HCT116 (cell line): Measurements from ENCODE around the gene GSTM5. TPM values are rescaled to one million over a fixed set of nuclear protein-coding genes. Genes with fewer than 3 reads are reported as not detected.
"Not testable (repeated sequence)": the region's sequence is repeated elsewhere in the genome, so short reads cannot be mapped to it uniquely, and the experiment has no call there.

Experiments
- ATAC-seq: fragments of 200-7000 bp; cut with Tn5 transposase; 2 replicates; pipeline ENCODE4 v1.9.1; 2020; ENCODE audit warnings: mild to moderate bottlenecking, moderate library complexity
- BruUV-seq: library from RNA; stranded (reverse); fragments of 400-500 nt; replicated peaks from 2 replicates; lab custom pipeline; 2021; lab: Mats Ljungman, UMichigan
- CTCF ChIA-PET: fragments of 300-600 bp; sonication (Branson Sonifier 250); formaldehyde crosslinking; loops from one replicate; lab custom pipeline; 2021; ENCODE audit warnings: antibody characterized with exemption; lab: Charles Lee
- POLR2A ChIA-PET: fragments of 300-600, 350-600 bp; sonication (Branson Sonifier 250); formaldehyde crosslinking; loops from one replicate; lab custom pipeline; 2021; ENCODE audit warnings: antibody characterized with exemption; lab: Charles Lee
- RAD21 ChIA-PET, 2 experiments: fragments of 300-600 bp; sonication (Branson Sonifier 250); formaldehyde crosslinking; loops; one replicate each; lab custom pipeline; 2023; ENCODE audit warnings: low total read pairs in 2 of 2; ENCODE audit not compliant: uncharacterized antibody in 2 of 2, unreplicated experiment in 2 of 2, low non-redundant PET in 1 of 2; lab: Charles Lee
- DNase-seq: peaks from one replicate; pipeline ENCODE4 v3.0.0-alpha.2; 2010; ENCODE audit warnings: low read depth, low spot score
- H2AFZ ChIP-seq: fragments of 200-600 bp; shearing (Covaris generic), sonication (generic); 2 replicates; pipeline ENCODE4 v1.6.1; 2017; ENCODE audit warnings: low read depth, mixed run types, mixed read lengths, antibody characterized with exemption, low read length; ENCODE audit not compliant: poor library complexity, severe bottlenecking
- H3K27ac ChIP-seq: 2 replicates; pipeline ENCODE4 v1.5.1; 2012; ENCODE audit warnings: low read depth, low read length
- H3K27me3 ChIP-seq: fragments of 200-600 bp; sonication (generic); 2 replicates; pipeline ENCODE4 v1.6.1; 2016; ENCODE audit warnings: mixed run types, low read length, mixed read lengths; ENCODE audit not compliant: insufficient read depth
- H3K36me3 ChIP-seq, 2 experiments: fragments of 200-500 bp in 1 of 2; fragments of 200-600 bp in 1 of 2; sonication (Bioruptor generic) in 1 of 2; sonication (generic) in 1 of 2; 2 replicates each; pipeline versions ENCODE4 v1.5.1 to v1.6.1; 2014 to 2016; ENCODE audit warnings: low read length in 2 of 2, inconsistent platforms in 1 of 2, mixed read lengths in 1 of 2, mixed run types in 1 of 2; ENCODE audit not compliant: insufficient read depth in 2 of 2, control insufficient read depth in 1 of 2
- H3K4me1 ChIP-seq, 2 experiments: fragments of 200-600 bp in 1 of 2; sonication (generic) in 1 of 2; 2 replicates each; pipeline versions ENCODE4 v1.5.1 to v1.6.1; 2012 to 2017; ENCODE audit warnings: low read length in 2 of 2, inconsistent platforms in 1 of 2, mild to moderate bottlenecking in 1 of 2, mixed read lengths in 1 of 2, mixed run types in 1 of 2, moderate library complexity in 1 of 2; ENCODE audit not compliant: insufficient read depth in 2 of 2, control insufficient read depth in 1 of 2
- H3K4me2 ChIP-seq: fragments of 200-600 bp; sonication (generic); 2 replicates; pipeline ENCODE4 v1.6.1; 2017; ENCODE audit warnings: mixed run types, low read length, mixed read lengths
- H3K4me3 ChIP-seq, 2 experiments: fragments of 200-600 bp in 1 of 2; sonication (generic) in 1 of 2; replicated peaks in 1 of 2; 2 replicates each; pipeline ENCODE4 v1.5.1; 2011 to 2016; ENCODE audit warnings: low read length in 2 of 2, control low read depth in 1 of 2, low read depth in 1 of 2, mild to moderate bottlenecking in 1 of 2, mixed read lengths in 1 of 2, mixed run types in 1 of 2
- H3K79me2 ChIP-seq: fragments of 200-600 bp; sonication (generic); 2 replicates; pipeline ENCODE4 v1.6.1; 2017; ENCODE audit warnings: mild to moderate bottlenecking, mixed run types, low read length, moderate library complexity, mixed read lengths; ENCODE audit not compliant: insufficient read depth
- H3K9ac ChIP-seq: fragments of 200-600 bp; sonication (generic); 2 replicates; pipeline ENCODE4 v1.6.1; 2016; ENCODE audit warnings: low read length, mixed read lengths
- H3K9me2 ChIP-seq: fragments of 200-600 bp; sonication (generic), shearing (Covaris generic); 2 replicates; pipeline ENCODE4 v1.6.1; 2017; ENCODE audit warnings: mixed run types, mild to moderate bottlenecking, moderate library complexity; ENCODE audit not compliant: insufficient read depth
- H3K9me3 ChIP-seq, 2 experiments: fragments of 200-500 bp in 1 of 2; fragments of 200-600 bp in 1 of 2; sonication (Bioruptor generic) in 1 of 2; sonication (generic) in 1 of 2; 2 replicates each; pipeline ENCODE4 v1.6.1; 2014 to 2017; ENCODE audit warnings: low read length in 2 of 2, mixed read lengths in 2 of 2, inconsistent platforms in 1 of 2, low read depth in 1 of 2, mild to moderate bottlenecking in 1 of 2, mixed run types in 1 of 2, moderate library complexity in 1 of 2; ENCODE audit not compliant: control insufficient read depth in 1 of 2, insufficient read depth in 1 of 2
- H4K20me1 ChIP-seq: fragments of 200-600 bp; sonication (generic), shearing (Covaris generic); 2 replicates; pipeline ENCODE4 v1.6.1; 2017; ENCODE audit warnings: mixed run types, mild to moderate bottlenecking, moderate library complexity; ENCODE audit not compliant: insufficient read depth
- CBX3 ChIP-seq: IDR thresholded peaks from 2 replicates; pipeline ENCODE4 v1.6.1; 2012; ENCODE audit warnings: low read depth
- FOSL1 ChIP-seq: IDR thresholded peaks from 2 replicates; pipeline ENCODE4 v1.6.1; 2012; ENCODE audit warnings: low read depth
- YY1 ChIP-seq: IDR thresholded peaks from 2 replicates; pipeline ENCODE4 v1.6.1; 2011; ENCODE audit warnings: low read length, low read depth, moderate library complexity, mild to moderate bottlenecking; ENCODE audit not compliant: insufficient replicate concordance; ENCODE audit errors: extremely low read depth
- ZNF274 ChIP-seq: fragments of 200-500 bp; sonication (Bioruptor generic); IDR thresholded peaks from 2 replicates; pipeline ENCODE4 v1.6.1; 2014; ENCODE audit warnings: mild to moderate bottlenecking, low read depth, low read length, inconsistent platforms
- intact Hi-C: fragments of 100-400 bp; cut with micrococcal nuclease; formaldehyde crosslinking; loops from 2 replicates; pipeline ENCODE4 v1.10.0; 2022
- total RNA-seq: library from RNA; stranded (reverse); gene quantifications from one replicate; pipeline ENCODE4 v1.2.1, GENCODE V29; 2021; ENCODE audit not compliant: unreplicated experiment
- TF ChIP-seq, protein P1 (sequence below), 3 experiments: fragments of 200-600 bp in 1 of 3; sonication (generic) in 1 of 3; IDR thresholded peaks in 2 of 3; conservative IDR thresholded peaks in 1 of 3; 2 replicates each; pipeline ENCODE4 v1.5.1; 2012 to 2017; ENCODE audit warnings: low read depth in 2 of 3, low read length in 2 of 3, antibody characterized with exemption in 1 of 3, borderline replicate concordance in 1 of 3, control low read depth in 1 of 3, mild to moderate bottlenecking in 1 of 3, mixed read lengths in 1 of 3, mixed run types in 1 of 3, moderate library complexity in 1 of 3; ENCODE audit not compliant: insufficient read depth in 1 of 3

The GSTM5 gene
- total RNA-seq, 1 experiment from 2014 or later, result not detected

DNA sequence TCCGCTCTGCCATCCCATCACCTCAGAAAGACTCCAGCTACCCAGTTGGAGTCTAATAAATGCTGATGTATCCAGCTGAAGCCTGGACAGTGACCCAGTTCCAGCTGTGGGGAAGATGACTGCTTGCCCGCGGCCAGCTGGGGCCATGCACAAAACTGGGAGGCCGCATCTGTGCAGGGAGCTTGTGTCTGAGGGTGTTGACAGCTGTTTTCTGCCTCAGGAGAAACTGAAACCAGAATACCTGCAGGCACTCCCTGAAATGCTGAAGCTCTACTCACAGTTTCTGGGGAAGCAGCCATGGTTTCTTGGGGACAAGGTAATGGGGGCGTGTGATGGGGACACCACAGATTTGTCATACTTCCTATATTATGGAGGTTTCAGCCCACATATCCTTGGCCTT is 41.0 kb upstream of the GSTM5 start:
- ChIA-PET RAD21 (no interaction called here), CTCF (no interaction called here), POLR2A (no interaction called here)
- Histone ChIP-seq H3K4me2 (no peak overlapping the region), H3K9ac (no peak overlapping the region), H2AFZ (no peak overlapping the region), H3K9me3 (no peaks in the 10 kb centered on the region), H4K20me1 (no peaks in the 10 kb centered on the region), H3K27ac (no peak overlapping the region), H3K79me2 (no peaks in the 10 kb centered on the region), H3K4me3 (no peak overlapping the region), H3K4me1 (no peaks in the 10 kb centered on the region), H3K36me3 (no peaks in the 10 kb centered on the region), H3K9me2 (no peaks in the 10 kb centered on the region), H3K27me3 (no peaks in the 10 kb centered on the region)
- intact Hi-C loops, result loop anchor here (5.0 kb wide), 1 partner anchor 36 kb away; no protein-coding TSS in a partner anchor
- TF ChIP-seq YY1, result no peak
- no peak for TF ChIP-seq ZNF274
- no peak for TF ChIP-seq CBX3
- TF ChIP-seq, protein P1, sequence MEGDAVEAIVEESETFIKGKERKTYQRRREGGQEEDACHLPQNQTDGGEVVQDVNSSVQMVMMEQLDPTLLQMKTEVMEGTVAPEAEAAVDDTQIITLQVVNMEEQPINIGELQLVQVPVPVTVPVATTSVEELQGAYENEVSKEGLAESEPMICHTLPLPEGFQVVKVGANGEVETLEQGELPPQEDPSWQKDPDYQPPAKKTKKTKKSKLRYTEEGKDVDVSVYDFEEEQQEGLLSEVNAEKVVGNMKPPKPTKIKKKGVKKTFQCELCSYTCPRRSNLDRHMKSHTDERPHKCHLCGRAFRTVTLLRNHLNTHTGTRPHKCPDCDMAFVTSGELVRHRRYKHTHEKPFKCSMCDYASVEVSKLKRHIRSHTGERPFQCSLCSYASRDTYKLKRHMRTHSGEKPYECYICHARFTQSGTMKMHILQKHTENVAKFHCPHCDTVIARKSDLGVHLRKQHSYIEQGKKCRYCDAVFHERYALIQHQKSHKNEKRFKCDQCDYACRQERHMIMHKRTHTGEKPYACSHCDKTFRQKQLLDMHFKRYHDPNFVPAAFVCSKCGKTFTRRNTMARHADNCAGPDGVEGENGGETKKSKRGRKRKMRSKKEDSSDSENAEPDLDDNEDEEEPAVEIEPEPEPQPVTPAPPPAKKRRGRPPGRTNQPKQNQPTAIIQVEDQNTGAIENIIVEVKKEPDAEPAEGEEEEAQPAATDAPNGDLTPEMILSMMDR (IDR thresholded peaks at IDR 0.05 in 2 of 3, conservative IDR thresholded peaks at IDR 0.05 in 1 of 3; ENCODE audit: borderline replicate concordance in 1 of 3, insufficient read depth in 1 of 3, low read depth in 2 of 3, low read length in 2 of 3), result no peak
- TF ChIP-seq FOSL1, result no peak
- no peak for ATAC-seq
- BruUV-seq, result no TSS peak
- DNase-seq, result no peak

GRCh38 chr1:109673861-109674260 is 38.2 kb upstream of the GSTM5 start:
- H2AFZ ChIP-seq, DNase-seq, H3K4me3 ChIP-seq, H3K4me1 ChIP-seq, H3K9me3 ChIP-seq, H3K79me2 ChIP-seq, H3K9ac ChIP-seq, CTCF ChIA-PET, ATAC-seq, BruUV-seq, H3K36me3 ChIP-seq, H3K27me3 ChIP-seq, POLR2A ChIA-PET, H3K9me2 ChIP-seq, RAD21 ChIA-PET, H4K20me1 ChIP-seq, H3K4me2 ChIP-seq, H3K27ac ChIP-seq: not testable (repeated sequence)
- intact Hi-C loops, result loop anchor here (5.0 kb wide), 1 partner anchor 33 kb away; no protein-coding TSS in a partner anchor

- BruUV-seq, CTCF ChIA-PET, H3K9me3 ChIP-seq: not testable (repeated sequence)
Observed at GRCh38 chr1:109676683-109677381, 35.2 kb upstream of the GSTM5 start.

More at GRCh38 chr1:109676683-109677381, 35.2 kb upstream of the GSTM5 start:
- H3K79me2 ChIP-seq, H4K20me1 ChIP-seq, H3K9me2 ChIP-seq, H3K4me2 ChIP-seq, intact Hi-C loops, H3K4me1 ChIP-seq, DNase-seq, H3K36me3 ChIP-seq, H3K27me3 ChIP-seq, ATAC-seq, H3K9ac ChIP-seq, H3K4me3 ChIP-seq, POLR2A ChIA-PET, RAD21 ChIA-PET, H3K27ac ChIP-seq, H2AFZ ChIP-seq: not testable (repeated sequence)
